Left lung (tissue), 10 donors: Measurements from ENCODE around the gene ULK1. TPM values are rescaled to one million over a fixed set of nuclear protein-coding genes. Genes with fewer than 3 reads are reported as not detected.

Source experiments
- ATAC-seq: fragments of 200-7000 bp; cut with Tn5 transposase; one replicate; pipeline ENCODE4 v1.9.1; 2020; ENCODE audit warnings: moderate library complexity
- DNase-seq, 4 donors: peaks; one replicate each; pipeline ENCODE4 v3.0.0-alpha.2; 2013 to 2020
- H3K27ac ChIP-seq, 2 donors: fragments of 200-600 bp; sonication (generic) in 1 of 2; one replicate each; pipeline versions ENCODE4 v1.5.0 to v1.8.0; 2020 to 2021
- H3K27me3 ChIP-seq, 2 donors: fragments of 200-600 bp; sonication (generic) in 1 of 2; one replicate each; pipeline versions ENCODE4 v1.5.0 to v1.8.0; 2020 to 2021
- H3K36me3 ChIP-seq, 2 donors: fragments of 200-600 bp; sonication (generic) in 1 of 2; one replicate each; pipeline versions ENCODE4 v1.5.0 to v1.8.0; 2020 to 2021
- H3K4me1 ChIP-seq, 2 donors: fragments of 200-600 bp; one replicate each; pipeline ENCODE4 v1.8.0; 2021
- H3K4me3 ChIP-seq, 2 donors: fragments of 200-600 bp; sonication (generic) in 1 of 2; one replicate each; pipeline versions ENCODE4 v1.5.0 to v1.8.0; 2020 to 2021; ENCODE audit warnings: mild to moderate bottlenecking in 1 of 2
- H3K9me3 ChIP-seq, 2 donors: fragments of 200-600 bp; sonication (generic) in 1 of 2; one replicate each; pipeline versions ENCODE4 v1.5.0 to v1.8.0; 2020 to 2021
- intact Hi-C, 2 donors: fragments of 100-400 bp; cut with DNase I; formaldehyde crosslinking; loops; one replicate each; pipeline versions ENCODE4 v1.11.2 to v1.14.2; 2022
- polyA plus RNA-seq, 6 donors: library from polyadenylated mRNA; unstranded; fragments of 120-200 nt; gene quantifications; one replicate each; pipeline ENCODE4 v1.2.1, GENCODE V29; 2013; ENCODE audit not compliant: insufficient read length in 6 of 6
- total RNA-seq, 2 donors: library from RNA; stranded (reverse); fragmentation: NEBNext Ultra II Directional; extraction: Animal tissue kit (Norgen Biotek cat#: 25700); gene quantifications; one replicate each; pipeline ENCODE4 v1.2.1, GENCODE V29; 2021
- TF ChIP-seq, protein P1 (sequence below), 2 donors: fragments of 200-600 bp; sonication (generic) in 1 of 2; IDR thresholded peaks; one replicate each; pipeline versions ENCODE4 v1.5.0 to v1.8.0; 2021; ENCODE audit warnings: antibody characterized with exemption in 2 of 2
- donor health status: DM: no; HTN: yes; CAD: no.
- donor health status: DM: no; HTN: no; CAD: no.

ULK1 gene
- total and polyA plus RNA-seq, 8 donors = 21.6 to 38.7 (median 28.9) TPM

DNA sequence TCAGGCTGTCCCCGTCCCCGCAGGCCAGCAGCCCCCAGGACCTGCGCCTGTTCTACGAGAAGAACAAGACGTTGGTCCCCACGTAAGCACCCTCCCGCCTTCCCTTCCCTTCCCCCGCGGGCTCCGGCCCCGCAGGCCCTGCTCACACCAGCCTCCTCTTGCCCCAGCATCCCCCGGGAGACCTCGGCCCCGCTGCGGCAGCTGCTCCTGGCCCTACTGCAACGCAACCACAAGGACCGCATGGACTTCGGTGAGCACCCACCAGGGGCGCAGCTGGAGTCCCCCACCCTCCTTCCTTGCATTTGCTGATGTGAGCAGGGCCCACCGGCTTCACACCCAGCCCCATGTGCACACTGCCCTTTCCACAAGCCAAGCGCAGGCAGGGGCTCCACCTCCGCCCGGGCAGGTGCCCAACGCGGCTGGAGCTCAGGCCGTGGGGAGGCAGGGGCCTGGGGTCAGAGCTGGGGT lies 15.4 kb downstream of the ULK1 start:
- Histone ChIP-seq H3K27ac (no peak overlapping the region), H3K4me1 (peaks cover 0 to 8% of the 10 kb centered on the region in 2 donors), H3K9me3 (no peaks in the 10 kb centered on the region), H3K4me3 (no peak overlapping the region), H3K27me3 (no peaks in the 10 kb centered on the region), H3K36me3 (peaks cover 0 to 85% of the 10 kb centered on the region in 2 donors)
- peak in 1 of 4 donors; percentile 71 for DNase-seq
- TF ChIP-seq, protein P1, sequence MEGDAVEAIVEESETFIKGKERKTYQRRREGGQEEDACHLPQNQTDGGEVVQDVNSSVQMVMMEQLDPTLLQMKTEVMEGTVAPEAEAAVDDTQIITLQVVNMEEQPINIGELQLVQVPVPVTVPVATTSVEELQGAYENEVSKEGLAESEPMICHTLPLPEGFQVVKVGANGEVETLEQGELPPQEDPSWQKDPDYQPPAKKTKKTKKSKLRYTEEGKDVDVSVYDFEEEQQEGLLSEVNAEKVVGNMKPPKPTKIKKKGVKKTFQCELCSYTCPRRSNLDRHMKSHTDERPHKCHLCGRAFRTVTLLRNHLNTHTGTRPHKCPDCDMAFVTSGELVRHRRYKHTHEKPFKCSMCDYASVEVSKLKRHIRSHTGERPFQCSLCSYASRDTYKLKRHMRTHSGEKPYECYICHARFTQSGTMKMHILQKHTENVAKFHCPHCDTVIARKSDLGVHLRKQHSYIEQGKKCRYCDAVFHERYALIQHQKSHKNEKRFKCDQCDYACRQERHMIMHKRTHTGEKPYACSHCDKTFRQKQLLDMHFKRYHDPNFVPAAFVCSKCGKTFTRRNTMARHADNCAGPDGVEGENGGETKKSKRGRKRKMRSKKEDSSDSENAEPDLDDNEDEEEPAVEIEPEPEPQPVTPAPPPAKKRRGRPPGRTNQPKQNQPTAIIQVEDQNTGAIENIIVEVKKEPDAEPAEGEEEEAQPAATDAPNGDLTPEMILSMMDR (IDR thresholded peaks at IDR 0.05) = no peak
- ATAC-seq = no peak
- intact Hi-C loops = no loop called here

DNA sequence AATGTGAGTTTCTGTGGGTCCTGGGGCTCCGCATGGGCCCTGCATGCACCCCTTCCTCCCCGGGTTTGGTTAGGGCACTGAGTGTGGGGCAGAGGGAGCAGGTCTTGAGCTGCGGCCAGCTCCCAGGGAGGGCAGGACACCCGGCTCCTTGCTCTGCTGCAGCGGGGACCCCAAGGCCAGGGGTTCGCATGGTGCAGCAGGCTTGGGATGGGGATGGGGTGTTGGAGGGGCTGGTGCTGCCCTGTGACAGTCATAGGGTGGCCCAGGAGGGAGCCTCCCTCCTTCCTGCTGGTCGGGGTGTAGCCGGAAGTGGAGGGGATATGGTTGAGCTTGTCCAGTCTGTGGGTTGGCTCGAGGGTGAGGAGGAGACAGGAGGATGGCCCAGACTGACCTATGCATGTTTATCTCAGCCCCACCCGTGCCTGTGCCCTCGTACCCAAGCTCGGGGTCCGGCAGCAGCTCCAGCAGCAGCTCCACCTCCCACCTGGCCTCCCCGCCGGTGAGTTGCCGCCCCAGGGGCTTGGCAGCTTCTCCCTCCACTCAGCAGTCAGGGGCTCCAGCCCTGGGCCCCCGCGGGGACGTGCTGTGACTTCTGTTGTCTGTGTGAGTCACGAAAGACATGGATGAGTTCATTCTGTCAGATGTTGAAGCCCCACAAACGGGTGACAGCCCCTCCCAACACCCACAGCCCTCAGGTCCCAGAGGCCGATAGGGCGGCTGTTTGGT lies 16.0 kb downstream of the ULK1 start:
- intact Hi-C loops = no loop called here
- no peak overlapping the region for H3K4me3 ChIP-seq
- no peaks in the 10 kb centered on the region for H3K27me3 ChIP-seq
- no peak overlapping the region for H3K27ac ChIP-seq
- peaks cover 0 to 91% of the 10 kb centered on the region in 2 donors for H3K36me3 ChIP-seq
- TF ChIP-seq, protein P1 (IDR thresholded peaks at IDR 0.05) = no peak
- H3K9me3 ChIP-seq = no peaks in the 10 kb centered on the region
- no peak for ATAC-seq
- peaks cover 0 to 8% of the 10 kb centered on the region in 2 donors for H3K4me1 ChIP-seq
- DNase-seq = peak in 1 of 4 donors; percentile 75

DNA sequence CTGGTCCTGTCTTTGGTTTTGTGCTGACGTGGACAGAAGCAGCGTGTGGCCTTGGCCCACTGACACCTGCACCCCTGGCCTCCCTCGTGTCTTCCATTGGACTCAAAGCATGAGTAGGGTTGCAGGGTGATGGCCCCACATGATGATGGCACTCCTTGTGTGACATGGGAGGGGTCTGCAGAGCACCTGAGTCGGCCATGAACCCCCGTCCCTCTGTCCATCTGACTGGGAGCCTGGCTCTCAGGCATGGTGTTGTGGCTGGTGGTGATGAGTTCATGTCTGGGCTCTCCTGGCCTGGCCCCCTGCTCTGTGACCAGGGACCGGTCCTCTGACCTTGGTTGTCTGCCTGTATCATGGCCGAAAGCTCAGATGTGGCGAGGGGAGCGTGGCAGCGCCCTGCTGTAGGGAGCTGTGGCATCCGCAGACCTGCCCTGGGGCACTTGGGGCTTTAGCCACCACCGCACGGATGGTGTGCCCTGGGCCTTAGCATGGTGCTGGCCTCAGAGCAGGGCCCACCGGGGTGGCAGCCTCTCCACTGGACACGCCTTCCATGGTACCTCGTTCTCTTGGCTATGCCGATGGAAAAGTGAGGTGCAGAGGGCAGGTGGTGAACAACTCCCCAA lies 16.7 kb downstream of the ULK1 start:
- TF ChIP-seq, protein P1 (IDR thresholded peaks at IDR 0.05) = no peak
- H3K4me3 ChIP-seq = no peak overlapping the region
- DNase-seq (no peak), ATAC-seq (no peak)
- H3K36me3 ChIP-seq = peaks cover 0 to 98% of the 10 kb centered on the region in 2 donors
- H3K27ac ChIP-seq = no peak overlapping the region
- no peaks in the 10 kb centered on the region for H3K27me3 ChIP-seq
- no peaks in the 10 kb centered on the region for H3K9me3 ChIP-seq
- intact Hi-C loops = no loop called here
- peaks cover 0 to 8% of the 10 kb centered on the region in 2 donors for H3K4me1 ChIP-seq

DNA sequence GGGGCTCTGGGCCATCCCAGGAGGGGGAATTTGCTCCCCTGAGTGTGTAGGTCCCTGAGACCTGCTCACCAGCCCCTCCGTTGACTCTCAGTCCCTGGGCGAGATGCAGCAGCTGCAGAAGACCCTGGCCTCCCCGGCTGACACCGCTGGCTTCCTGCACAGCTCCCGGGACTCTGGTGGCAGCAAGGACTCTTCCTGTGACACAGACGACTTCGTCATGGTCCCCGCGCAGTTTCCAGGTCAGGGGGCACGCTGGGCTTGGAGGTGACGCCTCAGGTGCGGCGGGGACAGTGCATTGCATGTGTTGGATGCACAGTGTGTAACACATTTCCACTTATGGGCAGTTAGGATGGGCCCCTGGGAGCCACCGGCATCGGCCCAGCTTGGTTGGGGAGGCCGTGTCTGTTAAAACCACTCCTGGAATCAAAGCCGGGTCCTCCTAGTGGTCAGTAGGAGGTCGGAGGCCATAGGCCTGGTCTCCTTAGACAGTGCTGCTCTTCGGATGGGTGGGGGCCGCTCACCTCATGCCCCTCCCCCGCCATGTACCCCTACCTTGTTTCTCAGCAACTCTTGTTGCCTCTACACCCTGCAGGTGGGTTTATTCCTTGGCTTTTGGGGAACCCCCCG lies 17.5 kb downstream of the ULK1 start:
- Histone ChIP-seq H3K9me3 (no peaks in the 10 kb centered on the region), H3K4me1 (peaks cover 0 to 8% of the 10 kb centered on the region in 2 donors), H3K27me3 (no peaks in the 10 kb centered on the region), H3K36me3 (peaks cover 0 to 98% of the 10 kb centered on the region in 2 donors), H3K4me3 (no peak overlapping the region), H3K27ac (no peak overlapping the region)
- TF ChIP-seq, protein P1 (IDR thresholded peaks at IDR 0.05) = no peak
- ATAC-seq (no peak), DNase-seq (peak in 1 of 4 donors; percentile 66)
- intact Hi-C loops = no loop called here
